ENCODE results near the gene HS1BP3.

Gene HS1BP3

DNA sequence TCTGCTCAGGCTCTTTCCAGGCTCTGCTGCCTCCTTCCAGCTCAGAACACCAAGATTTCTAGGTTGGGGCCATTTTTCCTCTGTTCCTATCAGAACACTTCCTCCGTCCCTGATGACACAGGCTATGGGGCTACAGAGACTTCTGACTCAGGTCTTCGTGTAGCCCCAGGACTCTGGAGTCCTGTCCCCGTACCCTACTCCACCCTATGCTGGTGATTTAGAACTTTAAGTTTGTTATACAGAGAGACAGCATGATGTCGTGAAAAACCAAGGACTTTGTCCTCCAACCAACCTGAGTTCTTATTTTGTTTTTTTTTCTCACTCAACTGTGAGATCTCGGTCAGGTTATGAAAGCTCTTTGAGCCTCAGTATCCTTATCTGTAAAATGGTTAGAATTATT, 78.7 kb downstream of the HS1BP3 start:
- DNase-seq (ENCODE audit: low read depth in 3 of 3), result no peak

GRCh38 chr2:20571644-20572215, 79.2 kb downstream of the HS1BP3 start:
- DNase-seq (ENCODE audit: low read depth in 3 of 3), result no peak

- DNase-seq (ENCODE audit: low read depth in 3 of 3), result no peak
Observed at GRCh38 chr2:20571231-20571630, 79.7 kb downstream of the HS1BP3 start.

DNA sequence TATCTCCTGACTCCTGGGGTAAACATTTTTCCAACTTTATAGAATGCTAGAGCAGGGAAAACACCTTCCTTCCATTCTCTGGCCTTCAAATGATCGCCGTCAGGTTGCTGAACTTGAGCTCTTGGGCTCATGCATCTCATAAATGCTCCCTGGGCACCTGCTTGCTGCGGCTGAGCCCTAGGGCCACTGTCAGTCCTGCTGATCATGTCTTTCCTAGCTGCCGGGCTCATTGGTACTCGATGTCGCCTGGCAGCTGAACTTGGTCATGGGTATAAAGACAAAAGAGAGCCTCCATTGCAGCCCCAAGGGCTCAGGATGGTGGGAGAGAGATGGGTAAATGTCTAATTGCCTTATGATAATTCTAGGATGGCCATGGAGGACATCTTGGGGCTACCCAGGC, 80.6 kb downstream of the HS1BP3 start:
- no peak for DNase-seq (ENCODE audit: low read depth in 3 of 3)

DNA sequence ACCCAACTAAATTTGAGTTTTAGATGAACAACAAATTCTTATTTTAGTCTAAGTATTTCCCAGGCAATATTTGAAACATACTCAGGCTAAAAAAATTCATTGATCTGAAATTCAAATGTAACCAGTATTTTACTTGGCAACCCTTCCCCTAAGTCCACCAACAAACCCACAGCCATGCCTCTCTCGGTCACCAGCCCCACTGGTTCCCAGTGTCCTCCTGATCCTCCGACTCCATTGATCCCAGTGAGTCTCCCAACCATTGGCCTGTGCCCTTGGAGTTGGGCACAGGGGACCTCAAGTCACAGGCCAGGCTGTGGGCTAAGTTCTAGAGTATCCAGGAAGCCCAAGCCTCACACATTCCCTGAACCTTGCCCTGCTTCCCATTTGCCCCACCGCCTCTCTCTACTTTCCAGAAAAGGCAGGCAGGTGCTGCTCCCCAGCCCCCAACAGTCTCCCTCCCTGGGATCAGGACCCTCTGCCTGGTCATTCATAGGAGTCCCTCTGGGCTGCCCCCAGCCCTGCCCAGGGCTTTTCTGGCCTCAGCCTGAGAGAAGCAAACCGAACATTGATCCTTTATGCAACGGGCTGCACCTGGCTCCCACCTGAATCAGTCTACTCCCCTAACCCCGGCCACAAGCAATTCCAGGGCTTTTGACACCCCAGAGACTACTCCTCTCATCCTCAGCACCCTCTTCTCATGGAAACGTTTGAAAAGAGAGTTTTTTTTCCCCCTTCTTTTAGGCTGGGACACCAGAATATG, 81.3 kb downstream of the HS1BP3 start:
- DNase-seq (ENCODE audit: low read depth in 3 of 3), result no peak

DNA sequence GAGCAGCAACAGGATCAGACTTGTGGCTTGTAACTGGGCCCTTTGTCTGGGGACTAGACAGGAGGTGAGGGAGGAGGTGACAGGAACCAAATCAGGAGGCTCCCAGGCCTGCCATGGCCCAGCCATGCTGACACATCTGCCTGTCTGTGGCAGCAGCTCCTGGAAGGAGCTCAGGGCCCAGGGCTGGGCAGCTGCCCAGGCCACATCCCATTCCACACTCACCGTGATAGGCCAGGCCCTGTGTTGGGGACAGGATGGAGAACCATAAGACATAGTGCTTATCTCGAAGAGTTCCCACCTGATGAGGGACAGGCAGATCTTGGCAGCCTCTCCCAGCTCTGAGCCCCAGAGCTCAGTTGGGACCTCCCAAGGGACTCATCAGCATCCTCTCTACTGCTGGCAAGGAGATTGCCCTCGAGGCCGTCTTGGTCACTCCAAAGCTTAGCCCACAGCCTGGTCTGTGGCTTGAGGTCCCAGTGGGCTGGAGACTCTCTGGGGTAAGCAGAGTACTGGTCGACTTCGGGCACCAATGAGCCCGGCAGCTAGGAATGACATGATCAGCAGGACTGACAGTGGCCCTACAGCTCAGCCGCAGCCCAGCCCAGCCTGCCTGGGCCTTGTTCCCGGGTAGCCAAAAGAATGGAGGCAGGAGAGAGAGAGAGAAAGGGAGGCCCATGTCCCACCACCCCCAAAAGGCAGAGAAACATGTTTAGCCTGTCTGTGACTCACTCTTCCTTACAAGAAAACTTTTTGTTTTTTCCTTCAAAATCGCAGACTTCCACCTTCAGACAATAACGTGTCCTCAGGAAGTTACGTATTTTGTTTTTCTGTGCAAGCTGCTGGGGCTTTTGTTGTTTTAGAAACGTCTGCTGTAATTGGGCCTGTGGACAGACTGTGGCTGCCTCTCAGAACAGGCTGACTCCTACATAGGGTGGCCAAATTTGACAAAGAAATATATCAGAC, 82.1 kb downstream of the HS1BP3 start:
- DNase-seq (ENCODE audit: low read depth in 3 of 3), result no peak

DNA sequence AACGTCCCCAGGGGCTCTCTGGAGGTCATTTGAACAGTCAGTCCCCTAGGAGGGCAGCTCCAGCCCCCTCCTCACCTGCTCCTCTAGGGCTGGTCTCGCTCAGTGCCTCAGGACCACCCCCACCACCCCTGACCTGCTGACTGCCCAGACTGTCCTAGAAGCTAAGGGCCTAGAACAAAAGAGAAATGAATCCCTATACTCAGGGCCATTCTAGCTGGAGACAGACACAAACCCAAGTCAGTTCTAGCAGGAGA, 83.0 kb downstream of the HS1BP3 start:
- no peak for DNase-seq (ENCODE audit: low read depth in 3 of 3)

Measured in stimulated activated CD4-positive, alpha-beta T cell treated with anti-CD3 and anti-CD28 coated beads, TNF-alpha, amount 100 ng/mL, for 48 hours (primary cell).